GM23338 (cell line): ENCODE data around the gene LGALS1. TPM values are rescaled to one million over a fixed set of nuclear protein-coding genes. Genes with fewer than 3 reads are reported as not detected.
"Not testable (repeated sequence)": the region's sequence is repeated elsewhere in the genome, so short reads cannot be mapped to it uniquely, and the experiment has no call there.

Source experiments
- ATAC-seq: fragments of 200-7000 bp; cut with Tn5 transposase; 3 replicates; pipeline ENCODE4 v1.9.1; 2020
- DNase-seq: peaks from one replicate; pipeline ENCODE4 v3.0.0-alpha.2; 2015; ENCODE audit warnings: low spot score
- H2AFZ ChIP-seq: fragments of 200-600 bp; sonication (generic); 2 replicates; pipeline ENCODE4 v1.8.0; 2016; ENCODE audit warnings: antibody characterized with exemption, mild to moderate bottlenecking, moderate library complexity
- H3F3A ChIP-seq: fragments of 200-600 bp; sonication (generic); replicated peaks from 2 replicates; pipeline ENCODE4 v1.8.0; 2017; ENCODE audit warnings: antibody characterized with exemption, mixed run types, low read depth
- H3K27ac ChIP-seq: fragments of 200-600 bp; sonication (generic); 2 replicates; pipeline ENCODE4 v1.6.1; 2016; ENCODE audit warnings: low read depth
- H3K27me3 ChIP-seq: fragments of 200-600 bp; sonication (generic); 2 replicates; pipeline ENCODE4 v1.8.0; 2016; ENCODE audit warnings: mild to moderate bottlenecking, mixed run types, moderate library complexity; ENCODE audit not compliant: insufficient read depth
- H3K36me3 ChIP-seq: fragments of 200-600 bp; sonication (generic); 2 replicates; pipeline ENCODE4 v1.8.0; 2016; ENCODE audit warnings: mild to moderate bottlenecking; ENCODE audit not compliant: insufficient read depth
- H3K4me1 ChIP-seq: fragments of 200-600 bp; sonication (generic); 2 replicates; pipeline ENCODE4 v1.8.0; 2016; ENCODE audit warnings: mild to moderate bottlenecking, moderate library complexity; ENCODE audit not compliant: insufficient read depth
- H3K4me2 ChIP-seq: fragments of 200-600 bp; sonication (generic); 2 replicates; pipeline ENCODE4 v1.7.1; 2017; ENCODE audit warnings: mixed run types
- H3K4me3 ChIP-seq: fragments of 200-600 bp; sonication (generic); 2 replicates; pipeline ENCODE4 v1.6.1; 2016; ENCODE audit warnings: mixed run types
- H3K79me2 ChIP-seq: fragments of 200-600 bp; sonication (generic); replicated peaks from 2 replicates; pipeline ENCODE4 v1.8.0; 2017; ENCODE audit warnings: mild to moderate bottlenecking; ENCODE audit not compliant: insufficient read depth
- H3K9me2 ChIP-seq: fragments of 200-600 bp; sonication (generic); 2 replicates; pipeline ENCODE4 v1.8.0; 2017; ENCODE audit not compliant: insufficient read depth
- H4K20me1 ChIP-seq: fragments of 200-600 bp; sonication (generic); replicated peaks from 2 replicates; pipeline ENCODE4 v1.8.0; 2017; ENCODE audit warnings: mild to moderate bottlenecking; ENCODE audit not compliant: insufficient read depth
- H3K27ac Mint-ChIP-seq: 2 replicates; pipeline ENCODE4 v1.8.0; 2020; ENCODE audit warnings: inconsistent platforms, mild to moderate bottlenecking, moderate library complexity, mixed read lengths
- H3K27me3 Mint-ChIP-seq: 3 replicates; pipeline ENCODE4 v1.8.0; 2022; ENCODE audit warnings: low read depth, mild to moderate bottlenecking, moderate library complexity, mixed read lengths, inconsistent platforms; ENCODE audit not compliant: insufficient read depth, poor library complexity
- H3K36me3 Mint-ChIP-seq: 3 replicates; pipeline ENCODE4 v1.8.0; 2021; ENCODE audit warnings: low read depth, mild to moderate bottlenecking, inconsistent platforms, moderate library complexity, mixed read lengths
- H3K4me1 Mint-ChIP-seq: 3 replicates; pipeline ENCODE4 v1.8.0; 2020; ENCODE audit warnings: mild to moderate bottlenecking, inconsistent platforms, mixed read lengths
- H3K4me3 Mint-ChIP-seq: 3 replicates; pipeline ENCODE4 v1.8.0; 2021; ENCODE audit warnings: moderate library complexity, mild to moderate bottlenecking, inconsistent platforms, mixed read lengths
- H3K9me3 Mint-ChIP-seq: 3 replicates; pipeline ENCODE4 v1.8.0; 2020; ENCODE audit warnings: moderate library complexity, mild to moderate bottlenecking, inconsistent platforms, mixed read lengths
- CREB1 ChIP-seq: fragments of 250-450 bp; sonication (Bioruptor Pico); IDR thresholded peaks from 2 replicates; pipeline ENCODE4 v1.5.0; 2020; ENCODE audit warnings: low read depth, mild to moderate bottlenecking, moderate library complexity
- CTCF ChIP-seq, 2 experiments: fragments of 200-600 bp in 1 of 2; sonication (generic) in 1 of 2; conservative IDR thresholded peaks; 2 replicates each; pipeline versions ENCODE4 v1.5.1 to v1.6.1; 2016 to 2017; ENCODE audit warnings: antibody characterized with exemption in 2 of 2, low read depth in 2 of 2, mild to moderate bottlenecking in 2 of 2, moderate library complexity in 1 of 2
- POLR2AphosphoS5 ChIP-seq: IDR thresholded peaks from 2 replicates; pipeline ENCODE4 v1.6.1; 2016; ENCODE audit warnings: antibody characterized with exemption, low read depth
- REST ChIP-seq: IDR thresholded peaks from one replicate; pipeline ENCODE4 v1.6.1; 2018; ENCODE audit warnings: antibody characterized with exemption; ENCODE audit not compliant: unreplicated experiment
- polyA plus RNA-seq: library from polyadenylated mRNA; unstranded; fragments of >200 nt; fragmentation: Nextera tagmentation; extraction: Ambion mirVana; gene quantifications from 2 replicates; pipeline ENCODE4 v1.2.1, GENCODE V29; 2016
- total RNA-seq: library from RNA; depleted of rRNA; stranded (reverse); fragments of >200 nt; shearing (Covaris generic); gene quantifications from 2 replicates; pipeline ENCODE4 v1.2.3, GENCODE V29; 2014

LGALS1 gene
- total and polyA plus RNA-seq, 2 experiments from 2014 or later, result 31.2 to 62.5 TPM

GRCh38 chr22:37694131-37694530, 18.7 kb downstream of the LGALS1 start:
- ATAC-seq, H3K4me1 Mint-ChIP-seq, H2AFZ ChIP-seq, H3K4me3 ChIP-seq, H3K27ac ChIP-seq, H3K4me3 Mint-ChIP-seq, H3F3A ChIP-seq, H3K4me2 ChIP-seq, H3K4me1 ChIP-seq, H3K79me2 ChIP-seq, H3K9me2 ChIP-seq, H3K36me3 ChIP-seq, H4K20me1 ChIP-seq, H3K27me3 ChIP-seq, DNase-seq, H3K27ac Mint-ChIP-seq, H3K9me3 Mint-ChIP-seq: not testable (repeated sequence)
- peaks cover 34% of the 10 kb centered on the region for H3K36me3 Mint-ChIP-seq
- H3K27me3 Mint-ChIP-seq, result peaks cover 17% of the 10 kb centered on the region

- 0 out of 2 replicates have a peak overlapping the region, but pooled peaks have one; percentile 21 for H3K27ac Mint-ChIP-seq
- 0 out of 2 replicates have a peak overlapping the region, but pooled peaks have one; percentile 35 for H3K27ac ChIP-seq
Observed at GRCh38 chr22:37696260-37696656, 20.8 kb downstream of the LGALS1 start.

GRCh38 chr22:37696657-37697537, 21.5 kb downstream of the LGALS1 start, which contains the start of gene TRIOBP:
TRIOBP (plus strand) TSS chr22:37697048; CDS start chr22:37701366, 4,318 bp downstream.
- peaks cover 15% of the 10 kb centered on the region for H3K27me3 Mint-ChIP-seq
- peaks cover 30% of the 10 kb centered on the region for H3K36me3 Mint-ChIP-seq
- H3K9me3 Mint-ChIP-seq, result no peaks in the 10 kb centered on the region
- Histone ChIP-seq H3K9me2 (no peaks in the 10 kb centered on the region), H3F3A (peaks cover 8% of the 10 kb centered on the region), H3K79me2 (no peaks in the 10 kb centered on the region), H3K4me3 (peak within 1 kb of the TSS; percentile 81), H3K4me2 (peak within 1 kb of the TSS; percentile 91), H3K36me3 (peaks cover 15% of the 10 kb centered on the region; the same call in 1 of the 2 replicates), H3K27me3 (no peaks in the 10 kb centered on the region), H3K27ac (peak within 1 kb of the TSS; percentile 35; the same call in 1 of the 2 replicates), H4K20me1 (no peaks in the 10 kb centered on the region; the same call in 1 of the 2 replicates), H2AFZ (peak within 1 kb of the TSS; percentile 94), H3K4me1 (peaks cover 6% of the 10 kb centered on the region)
- H3K27ac Mint-ChIP-seq, result peak within 1 kb of the TSS; percentile 92
- DNase-seq (peak; percentile 100), ATAC-seq (peak; percentile 97)
- peak within 1 kb of the TSS; percentile 93 for H3K4me3 Mint-ChIP-seq
- H3K4me1 Mint-ChIP-seq, result peaks cover 5% of the 10 kb centered on the region
- peak; percentile 33 to 61 for TF ChIP-seq CTCF (conservative IDR thresholded peaks at IDR 0.05; ENCODE audit: low read depth in 2 of 2)
- TF ChIP-seq REST, result no peak
- TF ChIP-seq CREB1, result peak; percentile 9; the same call in 1 of the 2 replicates
- peak; percentile 83 for TF ChIP-seq POLR2AphosphoS5

More at GRCh38 chr22:37696260-37696656, 20.8 kb downstream of the LGALS1 start:
- H3K36me3 ChIP-seq, result peaks cover 11% of the 10 kb centered on the region; the same call in 1 of the 2 replicates
- H3K79me2 ChIP-seq, H2AFZ ChIP-seq, H3F3A ChIP-seq, H3K4me1 Mint-ChIP-seq, H3K4me1 ChIP-seq, H4K20me1 ChIP-seq, ATAC-seq, H3K9me3 Mint-ChIP-seq, H3K9me2 ChIP-seq, H3K27me3 ChIP-seq, DNase-seq: not testable (repeated sequence)
- H3K4me2 ChIP-seq, result peak overlapping the region; percentile 64
- Mint-ChIP-seq H3K36me3 (peaks cover 32% of the 10 kb centered on the region), H3K4me3 (peak overlapping the region; percentile 93), H3K27me3 (peaks cover 15% of the 10 kb centered on the region)
- H3K4me3 ChIP-seq, result peak overlapping the region; percentile 81
